Endodermal cell (in vitro differentiated cells): ENCODE results near the gene ZC3H18. TPM values are rescaled to one million over a fixed set of nuclear protein-coding genes. Genes with fewer than 3 reads are reported as not detected.

Experiments
- DNase-seq: peaks from one replicate; pipeline ENCODE4 v3.0.0-alpha.2; 2017
- H3K27ac ChIP-seq: 2 replicates; pipeline ENCODE4 v1.5.1; 2013; ENCODE audit warnings: mild to moderate bottlenecking, low read depth, low read length, moderate library complexity
- H3K27me3 ChIP-seq: 2 replicates; pipeline ENCODE4 v1.6.1; 2013; ENCODE audit warnings: mild to moderate bottlenecking, low read length, moderate library complexity; ENCODE audit not compliant: insufficient read depth, control insufficient read depth, poor library complexity, severe bottlenecking
- H3K36me3 ChIP-seq: 2 replicates; pipeline ENCODE4 v1.7.0; 2013; ENCODE audit warnings: mild to moderate bottlenecking, low read length, moderate library complexity; ENCODE audit not compliant: control insufficient read depth, insufficient read depth
- H3K4me1 ChIP-seq: one replicate; pipeline ENCODE4 v1.7.0; 2013; ENCODE audit warnings: low read length; ENCODE audit not compliant: control insufficient read depth, insufficient read depth
- H3K4me3 ChIP-seq: 2 replicates; pipeline ENCODE4 v1.5.1; 2013; ENCODE audit warnings: mild to moderate bottlenecking, low read length, moderate library complexity
- H3K9ac ChIP-seq: 2 replicates; pipeline ENCODE4 v1.6.1; 2013; ENCODE audit warnings: mild to moderate bottlenecking, low read length, moderate library complexity; ENCODE audit not compliant: poor library complexity, severe bottlenecking; ENCODE audit errors: extremely low read depth
- H3K9me3 ChIP-seq: 2 replicates; pipeline ENCODE4 v1.6.1; 2013; ENCODE audit warnings: mild to moderate bottlenecking, low read length, moderate library complexity; ENCODE audit not compliant: control insufficient read depth
- H3K27ac Mint-ChIP-seq: 2 replicates; pipeline ENCODE4 v1.8.0; 2020; ENCODE audit warnings: mixed read lengths
- H3K27me3 Mint-ChIP-seq: 2 replicates; pipeline ENCODE4 v1.8.0; 2021; ENCODE audit warnings: mild to moderate bottlenecking, mixed read lengths; ENCODE audit not compliant: insufficient read depth
- H3K36me3 Mint-ChIP-seq: 2 replicates; pipeline ENCODE4 v1.8.0; 2020; ENCODE audit warnings: low read depth, mixed read lengths
- H3K4me1 Mint-ChIP-seq: 2 replicates; pipeline ENCODE4 v1.8.0; 2020; ENCODE audit warnings: mixed read lengths
- H3K4me3 Mint-ChIP-seq: 2 replicates; pipeline ENCODE4 v1.8.0; 2020; ENCODE audit warnings: mild to moderate bottlenecking, moderate library complexity, mixed read lengths
- H3K9me3 Mint-ChIP-seq: 2 replicates; pipeline ENCODE4 v1.8.0; 2020; ENCODE audit warnings: mild to moderate bottlenecking, mixed read lengths
- CTCF ChIP-seq: fragments of 200-600 bp; sonication (generic); conservative IDR thresholded peaks from 2 replicates; pipeline ENCODE4 v1.5.0; 2021; ENCODE audit warnings: antibody characterized with exemption, mild to moderate bottlenecking
- WGBS, 2 experiments: methylation state at CpG; one replicate each; pipeline versions ENCODE4 v1.1.5 to v1.1.7; 2013; ENCODE audit warnings: missing lambda C conversion rate in 2 of 2, mixed read lengths in 1 of 2; ENCODE audit not compliant: insufficient coverage in 1 of 2, insufficient read length in 1 of 2; 5-methylcytosine and 5-hydroxymethylcytosine counted together
- total RNA-seq, 2 donors: library from RNA; stranded (reverse); fragmentation: NEBNext Ultra II Directional in 1 of 2; extraction: Animal tissue kit (Norgen Biotek cat#: 25700) in 1 of 2; gene quantifications; 2 replicates in 1 of 2; 3 replicates in 1 of 2; pipeline ENCODE4 v1.2.1, GENCODE V29; 2021

The ZC3H18 gene
- total RNA-seq, 2 donors from 2014 or later = 75.4 to 76.6 TPM

GRCh38 chr16:88539261-88539651 lies 30.9 kb upstream of the ZC3H18 start:
- no peak for TF ChIP-seq CTCF
- peaks cover 7% of the 10 kb centered on the region for H3K36me3 Mint-ChIP-seq
- H3K4me3 Mint-ChIP-seq = no peak overlapping the region

GRCh38 chr16:88539652-88540345 lies 30.4 kb upstream of the ZC3H18 start:
- H3K4me3 ChIP-seq = no peak overlapping the region
- no peaks in the 10 kb centered on the region for H3K36me3 ChIP-seq
- H3K36me3 Mint-ChIP-seq = peaks cover 7% of the 10 kb centered on the region
- 64 to 88% methylated on average over 8 to 24 of the region's 26 CpGs for WGBS, 2 experiments
- peaks cover 28% of the 10 kb centered on the region for H3K9me3 Mint-ChIP-seq
- H3K27me3 Mint-ChIP-seq = peaks cover 15% of the 10 kb centered on the region
- H3K27me3 ChIP-seq = no peaks in the 10 kb centered on the region
- peaks cover 20% of the 10 kb centered on the region for H3K9me3 ChIP-seq
- no peak overlapping the region for H3K4me3 Mint-ChIP-seq
- peak; percentile 60 for DNase-seq
- peaks cover 2% of the 10 kb centered on the region for H3K4me1 Mint-ChIP-seq
- no peak overlapping the region for H3K9ac ChIP-seq
- no peak overlapping the region for H3K27ac ChIP-seq
- peak; percentile 28 for TF ChIP-seq CTCF
- H3K4me1 ChIP-seq = peaks cover 6% of the 10 kb centered on the region
- no peak overlapping the region for H3K27ac Mint-ChIP-seq

More at GRCh38 chr16:88539261-88539651, 30.9 kb upstream of the ZC3H18 start:
- Mint-ChIP-seq H3K27me3 (peaks cover 15% of the 10 kb centered on the region), H3K4me1 (peaks cover 2% of the 10 kb centered on the region), H3K27ac (no peak overlapping the region), H3K9me3 (peaks cover 27% of the 10 kb centered on the region)
- Histone ChIP-seq H3K36me3 (no peaks in the 10 kb centered on the region), H3K4me1 (peaks cover 6% of the 10 kb centered on the region), H3K4me3 (no peak overlapping the region), H3K27ac (no peak overlapping the region), H3K27me3 (no peaks in the 10 kb centered on the region), H3K9ac (no peak overlapping the region), H3K9me3 (peaks cover 18% of the 10 kb centered on the region)
- no peak for DNase-seq
- 83 to 90% methylated on average over 6 to 12 of the region's 12 CpGs for WGBS, 2 experiments

GRCh38 chr16:88540346-88540977 lies 29.7 kb upstream of the ZC3H18 start:
- H3K9me3 ChIP-seq = peaks cover 20% of the 10 kb centered on the region
- DNase-seq = peak; percentile 42
- H3K9me3 Mint-ChIP-seq = peaks cover 31% of the 10 kb centered on the region
- H3K27me3 Mint-ChIP-seq = peaks cover 21% of the 10 kb centered on the region
- H3K27ac Mint-ChIP-seq = no peak overlapping the region
- peaks cover 7% of the 10 kb centered on the region for H3K36me3 Mint-ChIP-seq
- H3K4me1 ChIP-seq = no peaks in the 10 kb centered on the region
- TF ChIP-seq CTCF = no peak
- no peak overlapping the region for H3K27ac ChIP-seq
- H3K9ac ChIP-seq = no peak overlapping the region
- peaks cover 6% of the 10 kb centered on the region for H3K27me3 ChIP-seq
- no peaks in the 10 kb centered on the region for H3K36me3 ChIP-seq
- no peak overlapping the region for H3K4me3 Mint-ChIP-seq
- H3K4me1 Mint-ChIP-seq = peaks cover 2% of the 10 kb centered on the region
- no peak overlapping the region for H3K4me3 ChIP-seq
- WGBS, 2 experiments = 71 to 77% methylated on average over 14 to 20 of the region's 20 CpGs
